ENCODE results near the gene HOMER2.
A peak's percentile ranks its signal among the peaks of the same experiment; 100 is the strongest.
"Not testable (repeated sequence)": the region's sequence is repeated elsewhere in the genome, so short reads cannot be mapped to it uniquely, and the experiment has no call there.

The HOMER2 gene

DNA sequence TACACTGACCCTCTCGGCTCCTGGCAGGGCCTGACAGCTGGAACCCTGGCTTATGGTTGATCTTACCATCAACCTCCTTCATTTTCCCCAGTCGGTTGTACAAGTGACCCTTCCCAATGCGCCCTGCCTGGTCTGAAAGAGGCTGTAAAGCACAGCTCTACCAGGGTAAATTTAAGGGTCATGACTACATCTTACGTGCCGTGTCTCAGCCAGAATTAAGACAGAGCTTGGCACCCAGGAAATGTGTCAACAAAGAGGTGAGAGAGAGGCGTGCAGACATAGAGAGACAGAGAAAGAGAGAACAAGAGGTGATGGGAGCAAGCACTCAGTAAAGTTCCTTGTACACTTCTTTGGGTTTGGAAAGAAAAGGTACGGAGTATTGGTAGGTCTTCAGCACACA lies 28.8 kb downstream of the HOMER2 start:
- no peak for DNase-seq

DNA sequence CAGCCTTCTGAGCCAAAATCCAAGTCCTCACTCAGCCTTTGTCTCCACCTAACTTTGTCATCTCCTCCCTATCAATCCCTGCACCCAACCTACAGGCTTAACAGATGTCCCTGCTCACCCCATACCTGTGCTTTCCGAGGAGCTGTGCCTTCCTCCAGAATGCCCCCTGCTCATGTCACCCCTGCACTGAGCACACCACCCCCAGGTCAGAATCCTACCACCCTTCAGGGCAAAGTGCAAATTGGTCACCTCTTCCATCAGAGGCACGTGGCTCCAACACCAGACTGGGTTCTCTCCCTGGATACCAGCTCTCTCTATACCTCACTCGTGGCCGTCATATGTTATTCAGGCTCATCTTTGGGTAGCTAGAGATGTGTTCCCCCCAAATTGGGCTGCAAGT lies 29.8 kb downstream of the HOMER2 start:
- DNase-seq = no peak

GRCh38 chr15:82921939-82922338 lies 30.6 kb downstream of the HOMER2 start:
- DNase-seq = no peak

DNA sequence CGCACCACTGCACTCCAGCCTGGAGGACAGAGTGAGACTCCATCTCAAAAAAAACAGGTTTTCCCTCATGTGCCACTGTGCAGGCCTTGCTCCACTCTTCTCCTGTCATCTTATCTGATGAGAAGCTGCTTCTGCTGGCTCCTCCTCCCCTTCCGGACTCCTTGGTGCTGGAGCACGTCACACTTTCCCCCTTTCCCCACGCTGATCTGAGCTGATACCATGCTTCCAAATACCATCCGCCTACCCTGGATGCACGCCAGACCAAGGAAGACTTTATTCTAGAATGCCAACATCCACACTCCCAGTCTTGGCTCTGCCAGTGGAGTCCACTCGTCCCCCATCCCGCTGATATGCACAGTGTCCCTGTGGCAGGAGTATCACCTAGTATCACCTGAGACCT lies 31.3 kb downstream of the HOMER2 start:
- no peak for DNase-seq

- DNase-seq = peak; percentile 16
These were observed 33.2 kb downstream of the HOMER2 start for GRCh38 chr15:82919231-82919886.

GRCh38 chr15:82918607-82919230 lies 33.8 kb downstream of the HOMER2 start:
- no peak for DNase-seq

GRCh38 chr15:82918162-82918561 lies 34.4 kb downstream of the HOMER2 start:
- no peak for DNase-seq

DNA sequence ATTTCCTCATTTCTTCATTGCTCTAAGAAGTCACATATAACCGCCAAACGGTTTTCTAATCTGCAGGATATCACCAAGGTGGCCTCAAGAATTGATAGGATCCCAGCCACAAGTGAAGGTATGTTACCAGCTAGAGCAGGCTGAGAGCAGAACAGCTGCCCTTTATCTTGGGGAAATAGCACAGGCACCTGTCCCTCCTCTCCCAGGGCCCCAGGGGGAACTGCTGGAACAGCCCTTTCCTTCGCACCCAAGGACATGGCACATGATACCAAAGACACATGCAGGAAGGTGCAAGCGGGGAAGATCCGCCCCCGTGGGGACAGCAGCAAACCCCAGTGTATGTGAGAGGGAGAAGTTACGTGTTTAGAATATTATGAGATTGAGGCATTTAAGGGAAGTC lies 35.3 kb downstream of the HOMER2 start:
- no peak for DNase-seq

GRCh38 chr15:82916161-82916952 lies 36.2 kb downstream of the HOMER2 start:
- DNase-seq = no peak

DNA sequence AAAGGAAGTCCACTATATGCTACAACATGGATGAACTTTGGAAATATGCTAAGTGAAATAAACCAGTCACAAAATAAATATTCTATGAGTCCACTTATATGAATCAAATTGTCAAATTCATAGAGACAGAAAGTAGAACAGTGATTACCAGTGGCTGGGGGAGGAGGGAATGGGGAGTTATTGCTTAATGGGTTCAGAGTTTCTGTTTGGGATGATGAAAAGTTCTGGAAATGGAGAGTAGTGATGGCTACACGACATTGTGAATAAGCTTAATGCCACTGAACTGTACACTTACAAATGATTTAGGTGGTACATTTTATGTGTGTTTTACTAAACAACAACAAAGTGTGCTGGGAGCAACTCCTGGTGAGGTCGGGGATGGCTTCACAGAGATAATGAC lies 38.1 kb downstream of the HOMER2 start:
- DNase-seq = no peak

DNA sequence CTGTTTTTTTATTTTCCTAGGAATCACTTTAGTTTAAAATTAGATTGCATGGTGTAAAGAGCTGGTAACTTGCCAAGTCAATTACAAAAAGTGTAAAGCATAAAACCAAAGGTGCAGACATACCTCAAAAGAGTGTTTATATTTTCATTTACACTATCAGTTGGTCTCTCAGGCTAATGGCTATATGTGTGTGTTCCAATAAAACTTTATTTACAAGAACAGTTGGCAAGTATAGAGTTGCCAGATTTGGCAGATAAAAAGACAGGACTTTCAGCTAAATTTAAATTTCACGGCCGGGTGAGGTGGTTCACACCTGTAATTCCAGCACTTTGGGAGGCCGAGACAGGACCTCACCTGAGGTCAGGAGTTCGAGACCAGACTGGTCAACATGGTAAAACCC lies 41.1 kb downstream of the HOMER2 start:
- DNase-seq = no peak

- no peak for DNase-seq
These were observed 41.8 kb downstream of the HOMER2 start for GRCh38 chr15:82910721-82911120.

DNA sequence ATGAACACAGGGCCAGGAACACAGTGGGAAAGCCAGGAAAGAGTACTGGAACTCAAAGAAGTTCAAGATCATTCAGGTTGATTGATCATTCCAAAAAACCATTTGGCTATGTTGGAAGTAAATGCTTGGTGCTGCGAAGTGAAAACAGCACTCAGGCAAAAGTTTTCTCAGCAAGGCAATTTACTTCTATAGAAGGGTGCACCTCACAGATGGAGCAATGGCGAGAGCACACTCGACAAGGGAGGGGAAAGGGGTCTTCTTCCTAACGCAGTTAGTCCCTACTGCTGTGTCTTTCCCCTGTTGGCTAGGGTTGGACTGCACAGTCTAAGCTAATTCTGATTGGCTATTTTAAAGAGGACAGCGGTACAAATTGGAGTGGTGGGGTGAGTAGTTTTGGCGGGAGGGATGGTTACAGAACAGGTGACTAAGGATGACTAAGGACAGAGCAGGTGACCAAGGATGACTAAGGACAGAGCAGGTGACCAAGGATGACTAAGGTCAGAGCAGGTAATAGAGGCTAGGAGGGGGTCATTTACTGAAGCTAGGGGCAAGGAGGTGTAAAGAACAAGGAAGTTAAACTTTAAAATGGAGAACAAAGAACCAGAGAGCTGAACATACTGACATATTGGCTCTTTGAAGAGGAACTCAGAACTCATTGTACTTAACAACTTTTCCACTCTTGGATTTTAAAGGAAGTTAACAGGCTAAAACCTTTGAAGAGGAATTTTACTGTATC lies 43.3 kb downstream of the HOMER2 start:
- DNase-seq = no peak

GRCh38 chr15:82907350-82907749 lies 45.2 kb downstream of the HOMER2 start:
- DNase-seq = no peak

DNA sequence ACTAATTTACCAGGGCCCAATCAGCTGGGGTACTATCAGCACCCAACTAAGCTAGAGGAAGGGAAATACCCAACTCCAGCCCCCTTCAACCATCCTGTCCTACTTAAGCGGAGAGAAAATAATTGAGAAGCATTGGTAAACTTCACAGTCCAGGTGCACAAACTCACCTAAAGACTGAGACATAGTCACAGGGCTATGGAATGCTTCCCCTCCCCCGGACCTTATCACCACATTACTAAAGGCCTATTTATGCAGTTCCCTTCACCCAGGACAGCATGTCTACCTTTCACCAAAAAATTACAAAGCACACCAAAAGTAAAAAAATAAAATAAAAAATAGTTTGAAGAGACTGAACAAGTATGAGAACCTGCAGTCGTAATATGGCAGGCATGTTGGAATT lies 47.9 kb downstream of the HOMER2 start:
- DNase-seq = no peak

- DNase-seq = no peak
These were observed 49.0 kb downstream of the HOMER2 start for GRCh38 chr15:82903511-82903910.

DNA sequence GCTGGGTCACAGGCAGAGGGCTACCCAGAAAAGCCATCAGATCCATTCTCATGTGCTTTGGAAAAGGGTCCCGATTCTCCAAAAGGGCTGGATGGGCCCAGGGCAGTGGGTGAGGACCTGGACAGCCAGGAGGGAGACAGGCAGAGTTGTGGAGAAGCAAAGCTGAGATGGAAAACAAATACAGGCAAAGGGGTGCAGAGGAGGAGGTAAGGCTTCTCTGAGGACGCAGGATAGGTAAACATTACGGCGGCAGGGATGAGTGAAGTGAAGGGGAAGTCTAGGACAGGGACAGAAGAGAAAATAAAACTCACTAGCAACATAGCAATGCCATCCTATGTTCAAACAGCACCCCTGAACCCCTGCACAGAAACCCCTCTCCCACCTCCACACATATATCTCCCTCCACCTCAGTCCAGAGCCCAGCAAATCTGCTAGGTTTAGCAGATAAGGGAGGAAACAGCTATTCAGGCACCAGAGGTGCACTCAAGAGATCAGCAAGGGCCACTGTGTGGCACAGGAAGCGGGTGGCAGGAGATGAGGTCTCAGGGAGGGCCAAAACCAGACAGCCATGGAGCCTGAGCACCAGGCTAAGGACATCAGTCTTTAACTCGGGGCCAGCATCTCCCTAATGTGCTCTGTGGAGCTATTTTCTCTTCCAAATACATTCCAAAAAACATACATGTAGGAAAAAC lies 51.3 kb downstream of the HOMER2 start:
- no peak for DNase-seq

DNA sequence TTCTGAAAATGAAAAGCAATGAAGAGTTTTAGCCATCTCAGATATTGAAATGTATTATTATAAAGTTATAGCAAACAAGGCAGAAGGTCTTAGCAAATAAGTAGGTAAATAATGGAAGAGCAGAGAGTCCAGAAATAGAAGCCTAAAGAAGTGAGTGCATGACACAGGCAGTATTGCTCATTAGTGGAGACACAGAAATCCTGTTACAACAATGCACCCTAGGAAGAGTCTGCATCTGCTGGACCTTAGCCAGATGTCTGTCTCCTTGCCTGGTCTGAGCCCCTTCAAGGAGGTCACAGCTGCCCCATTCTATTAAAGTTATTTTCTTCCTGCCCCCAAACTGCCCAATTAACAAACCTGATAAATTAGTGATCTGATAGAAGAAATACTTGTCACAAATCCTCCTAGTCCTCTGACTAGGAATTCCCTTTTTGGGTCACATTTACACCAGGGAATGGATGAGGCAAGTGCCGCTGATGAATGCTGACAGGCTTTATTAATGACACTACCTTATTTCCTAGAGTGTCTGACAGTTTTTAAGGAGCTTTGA lies 51.9 kb downstream of the HOMER2 start:
- no peak for DNase-seq

GRCh38 chr15:82898961-82899360 lies 53.6 kb downstream of the HOMER2 start:
- DNase-seq = no peak

DNA sequence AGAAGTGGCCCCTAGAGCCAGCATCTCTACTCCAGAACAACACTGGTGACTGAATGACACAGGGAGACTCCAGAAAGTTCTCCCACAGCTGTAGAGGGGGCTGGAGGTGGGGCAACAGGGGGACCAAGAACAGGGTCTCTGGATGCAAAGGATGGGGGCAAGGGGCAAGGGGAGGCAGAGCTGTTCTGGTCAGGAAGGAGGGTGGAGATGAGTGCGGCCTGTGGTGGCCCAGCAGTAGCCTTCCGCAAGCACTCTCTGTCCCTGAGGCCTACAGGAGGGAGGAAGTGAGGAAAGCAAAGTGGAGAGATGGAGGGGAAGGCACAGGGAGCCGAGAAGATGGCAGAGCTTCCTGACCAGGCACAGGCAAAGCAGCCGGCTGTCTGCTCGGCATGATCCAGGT lies 56.5 kb downstream of the HOMER2 start:
- no peak for DNase-seq

DNA sequence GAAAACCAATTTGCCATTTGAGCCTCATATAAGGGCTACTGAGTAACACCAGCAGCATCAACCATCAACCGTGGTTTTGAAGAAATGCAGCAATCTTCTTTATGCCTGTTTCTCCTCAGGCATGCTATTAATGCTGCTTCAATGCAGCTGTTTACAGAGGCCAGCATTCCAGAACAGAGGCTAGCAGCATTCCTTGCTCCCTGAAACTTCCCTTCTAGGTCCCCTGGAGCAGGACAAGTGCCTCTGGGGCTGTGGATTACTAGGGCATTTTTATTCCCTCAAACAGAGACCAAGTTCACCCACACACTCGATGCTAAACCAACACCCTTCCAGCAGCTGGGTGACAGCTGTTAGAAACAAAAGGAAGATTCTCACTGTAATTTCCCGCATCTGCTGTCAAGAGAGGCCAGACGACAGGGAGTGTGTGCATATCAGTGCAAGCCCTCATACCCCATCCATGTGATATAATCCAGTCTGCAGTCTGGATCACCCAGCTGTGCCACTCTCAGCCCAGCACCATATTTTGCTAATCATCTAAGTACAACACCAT lies 57.5 kb downstream of the HOMER2 start:
- DNase-seq = no peak

GRCh38 chr15:82893473-82893872 lies 59.0 kb downstream of the HOMER2 start:
- DNase-seq = not testable (repeated sequence)

All from DMS79 treated with DMSO at 0.1 percent for 48 hours (cell line).